ENCODE results near the gene PCDHA8.
"Not testable (repeated sequence)": the region's sequence is repeated elsewhere in the genome, so short reads cannot be mapped to it uniquely, and the experiment has no call there.

Gene PCDHA8

GRCh38 chr5:140875085-140876065, 34.4 kb downstream of the PCDHA8 start, which contains the start of gene PCDHA12:
Gene PCDHA12, plus strand, starts transcription at chr5:140875308. Its CDS starts 165 bp downstream, at chr5:140875473.
- no peak for ATAC-seq

- not testable (repeated sequence) for ATAC-seq
Observed at GRCh38 chr5:140876541-140877261, 35.7 kb downstream of the PCDHA8 start.

GRCh38 chr5:140877262-140877581, 36.2 kb downstream of the PCDHA8 start:
- ATAC-seq = no peak

GRCh38 chr5:140881889-140882590, 41.1 kb downstream of the PCDHA8 start, which contains the start of gene PCDHA13:
Gene PCDHA13, plus strand, starts transcription at chr5:140882124. Its CDS starts 145 bp downstream, at chr5:140882269.
- no peak for ATAC-seq

- ATAC-seq = no peak
Observed at GRCh38 chr5:140882591-140882899, 41.6 kb downstream of the PCDHA8 start.

DNA sequence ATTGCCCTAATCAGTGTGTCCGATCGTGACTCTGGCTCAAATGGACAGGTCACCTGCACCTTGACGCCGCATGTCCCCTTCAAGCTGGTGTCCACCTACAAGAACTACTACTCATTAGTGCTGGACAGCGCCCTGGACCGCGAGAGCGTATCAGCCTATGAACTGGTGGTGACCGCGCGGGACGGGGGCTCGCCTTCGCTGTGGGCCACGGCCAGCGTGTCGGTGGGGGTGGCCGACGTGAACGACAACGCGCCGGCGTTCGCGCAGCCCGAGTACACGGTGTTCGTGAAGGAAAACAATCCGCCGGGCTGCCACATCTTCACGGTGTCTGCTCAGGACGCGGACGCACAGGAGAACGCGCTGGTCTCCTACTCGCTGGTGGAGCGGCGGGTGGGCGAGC, 42.4 kb downstream of the PCDHA8 start:
- no peak for ATAC-seq

DNA sequence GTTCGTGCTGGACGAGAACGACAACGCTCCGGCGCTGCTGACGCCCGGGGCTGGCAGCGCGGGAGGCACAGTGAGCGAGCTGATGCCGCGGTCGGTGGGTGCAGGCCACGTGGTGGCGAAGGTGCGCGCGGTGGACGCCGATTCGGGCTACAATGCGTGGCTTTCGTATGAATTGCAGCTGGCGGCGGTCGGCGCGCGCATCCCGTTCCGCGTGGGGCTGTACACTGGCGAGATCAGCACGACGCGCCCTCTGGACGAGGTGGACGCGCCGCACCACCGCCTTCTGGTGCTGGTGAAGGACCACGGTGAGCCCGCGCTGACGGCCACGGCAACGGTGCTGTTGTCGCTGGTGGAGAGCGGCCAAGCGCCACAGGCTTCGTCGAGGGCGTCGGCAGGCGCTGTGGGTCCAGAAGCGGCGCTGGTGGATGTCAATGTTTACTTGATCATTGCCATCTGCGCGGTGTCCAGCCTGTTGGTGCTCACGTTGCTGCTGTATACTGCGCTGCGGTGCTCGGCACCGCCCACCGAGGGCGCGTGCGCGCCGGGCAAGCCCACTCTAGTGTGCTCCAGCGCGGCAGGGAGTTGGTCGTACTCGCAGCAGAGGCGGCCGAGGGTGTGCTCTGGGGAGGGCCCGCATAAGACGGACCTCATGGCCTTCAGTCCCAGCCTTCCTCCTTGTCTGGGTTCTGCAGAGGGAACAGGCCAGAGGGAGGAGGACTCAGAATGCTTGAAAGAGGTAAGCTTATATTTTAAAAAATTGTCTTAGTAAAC, 43.1 kb downstream of the PCDHA8 start:
- ATAC-seq = no peak
